Hepatic stellate cell (primary cell): ENCODE measurements around the gene MSLN.
"Not testable (repeated sequence)": the region's sequence is repeated elsewhere in the genome, so short reads cannot be mapped to it uniquely, and the experiment has no call there.

ENCODE experiments used
- DNase-seq: peaks from one replicate; pipeline ENCODE4 v3.0.0; 2011; ENCODE audit warnings: low spot score

Gene MSLN

DNA sequence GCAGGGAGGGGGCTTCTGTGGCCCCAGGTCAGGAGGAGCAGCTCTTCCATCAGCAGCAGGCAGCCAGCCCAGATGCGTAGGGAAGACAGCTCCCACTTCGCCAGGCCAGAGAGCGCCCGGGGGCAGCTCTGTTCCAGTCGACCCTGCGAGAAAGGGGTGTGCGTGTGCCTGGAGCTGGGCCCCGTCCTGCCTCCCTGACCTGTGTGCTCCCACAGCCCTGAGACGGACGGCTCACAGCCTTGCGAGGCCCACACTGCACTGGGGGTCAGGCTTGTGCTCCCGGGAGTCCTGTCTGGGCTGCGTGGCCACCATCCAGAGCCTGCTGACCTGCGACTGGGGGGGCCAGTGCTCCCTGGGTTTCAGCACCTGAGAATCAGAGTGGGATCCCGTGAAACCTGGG is 469 bp upstream of the MSLN start:
- DNase-seq, result no peak

DNA sequence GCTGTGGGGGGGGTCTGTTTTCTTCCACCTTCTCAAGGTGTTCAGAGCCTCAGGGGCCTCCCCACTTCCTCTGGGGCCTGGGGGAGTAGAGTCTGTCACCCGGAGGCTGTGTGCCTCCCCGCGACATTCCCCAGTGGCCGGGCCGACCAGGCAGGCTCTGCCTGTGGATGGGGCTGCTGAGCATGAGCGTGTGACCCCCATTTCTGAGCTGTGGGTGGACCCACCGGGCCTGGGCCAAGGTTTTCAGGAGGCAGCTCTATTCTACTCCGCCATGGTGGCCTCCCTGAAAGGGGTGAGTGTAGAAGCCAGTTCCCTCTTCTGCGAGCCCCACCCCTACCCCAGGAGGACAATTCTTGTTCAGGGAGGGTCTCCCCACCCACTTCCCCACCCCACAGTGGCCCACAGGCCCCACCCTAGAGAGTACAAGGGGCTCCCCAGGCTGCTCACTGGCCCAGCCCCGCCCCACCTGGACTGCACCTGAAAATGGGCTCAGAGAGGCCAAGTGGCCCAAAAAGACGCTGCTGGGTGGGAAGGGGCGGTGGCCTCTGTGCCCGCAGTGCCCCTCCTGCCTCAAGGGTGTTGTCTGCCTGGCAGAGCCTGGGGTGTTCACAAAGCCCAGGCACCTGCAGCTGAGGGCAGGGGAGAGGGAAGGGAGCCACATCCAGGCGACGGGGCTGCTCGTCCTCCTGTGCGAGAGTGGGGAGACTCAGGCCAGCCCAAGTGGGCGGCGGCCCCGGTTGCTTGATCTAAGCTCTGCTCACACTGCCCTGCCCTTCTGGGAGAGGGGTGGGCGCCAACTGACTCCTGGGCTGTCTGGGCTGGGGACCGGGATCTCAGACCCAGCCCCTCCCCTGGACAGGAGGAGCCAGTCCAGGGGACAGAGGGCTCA is 1.3 kb downstream of the MSLN start:
- no peak for DNase-seq

DNA sequence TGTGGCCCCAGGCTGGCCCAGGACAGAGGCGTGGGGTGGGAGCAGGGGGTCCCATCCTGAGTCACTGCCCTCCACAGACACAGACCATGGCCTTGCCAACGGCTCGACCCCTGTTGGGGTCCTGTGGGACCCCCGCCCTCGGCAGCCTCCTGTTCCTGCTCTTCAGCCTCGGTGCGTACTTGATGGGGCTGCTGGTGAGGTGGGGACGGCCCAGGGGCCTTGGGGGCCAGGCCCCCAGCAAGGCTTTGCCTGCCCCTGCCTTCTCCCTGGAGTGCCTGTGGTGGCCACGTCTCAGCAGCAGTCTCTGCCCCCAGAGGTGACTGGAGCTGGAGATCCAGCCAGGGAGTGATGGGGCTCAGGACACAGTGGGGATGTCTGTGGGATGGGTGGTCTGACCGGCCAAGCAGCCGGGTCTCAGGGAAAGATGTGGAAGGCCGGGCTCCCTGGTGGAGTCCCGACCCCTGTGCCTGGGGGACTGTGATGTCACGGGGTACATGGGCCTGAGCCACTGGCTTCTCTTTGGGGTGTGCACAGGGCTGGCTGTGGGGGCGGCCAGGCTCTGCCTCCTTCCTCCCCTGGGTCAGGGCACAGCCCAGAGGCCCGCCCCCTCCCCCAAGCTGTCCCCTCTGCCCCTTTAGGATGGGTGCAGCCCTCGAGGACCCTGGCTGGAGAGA is 2.2 kb downstream of the MSLN start:
- DNase-seq, result no peak

DNA sequence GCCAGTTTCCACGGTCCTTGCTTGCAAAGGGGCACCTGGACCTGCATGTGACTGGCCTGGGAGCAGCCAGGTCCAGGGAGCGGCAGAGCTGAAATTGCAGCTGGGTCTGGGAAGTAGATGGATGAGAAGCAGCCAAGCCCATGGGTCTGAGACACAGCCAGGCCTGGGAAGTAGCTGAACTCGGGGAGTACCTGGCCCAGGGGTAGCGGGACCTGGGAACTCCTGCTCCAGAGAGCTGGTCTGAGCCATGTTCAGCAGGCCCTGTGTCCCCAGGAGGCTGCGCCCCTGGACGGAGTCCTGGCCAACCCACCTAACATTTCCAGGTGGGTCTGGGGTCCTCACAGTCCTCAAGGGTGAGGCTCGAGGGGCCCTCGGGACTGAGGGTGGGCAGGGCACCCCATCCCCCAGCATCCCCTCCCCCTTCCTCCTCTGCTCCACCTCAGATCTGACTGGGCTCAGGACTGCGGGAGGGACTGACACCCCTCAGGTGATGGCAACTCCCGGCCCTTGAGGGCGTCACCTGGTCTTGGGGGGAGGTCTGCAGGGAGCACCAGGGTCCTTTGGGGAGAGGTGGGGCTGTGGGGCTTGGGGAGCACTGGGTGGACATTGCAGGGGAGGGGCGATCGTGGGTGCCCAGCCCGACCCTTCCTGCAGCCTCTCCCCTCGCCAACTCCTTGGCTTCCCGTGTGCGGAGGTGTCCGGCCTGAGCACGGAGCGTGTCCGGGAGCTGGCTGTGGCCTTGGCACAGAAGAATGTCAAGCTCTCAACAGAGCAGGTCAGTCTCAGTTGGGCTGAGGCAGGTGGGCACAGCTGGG is 3.0 kb downstream of the MSLN start:
- DNase-seq, result no peak

DNA sequence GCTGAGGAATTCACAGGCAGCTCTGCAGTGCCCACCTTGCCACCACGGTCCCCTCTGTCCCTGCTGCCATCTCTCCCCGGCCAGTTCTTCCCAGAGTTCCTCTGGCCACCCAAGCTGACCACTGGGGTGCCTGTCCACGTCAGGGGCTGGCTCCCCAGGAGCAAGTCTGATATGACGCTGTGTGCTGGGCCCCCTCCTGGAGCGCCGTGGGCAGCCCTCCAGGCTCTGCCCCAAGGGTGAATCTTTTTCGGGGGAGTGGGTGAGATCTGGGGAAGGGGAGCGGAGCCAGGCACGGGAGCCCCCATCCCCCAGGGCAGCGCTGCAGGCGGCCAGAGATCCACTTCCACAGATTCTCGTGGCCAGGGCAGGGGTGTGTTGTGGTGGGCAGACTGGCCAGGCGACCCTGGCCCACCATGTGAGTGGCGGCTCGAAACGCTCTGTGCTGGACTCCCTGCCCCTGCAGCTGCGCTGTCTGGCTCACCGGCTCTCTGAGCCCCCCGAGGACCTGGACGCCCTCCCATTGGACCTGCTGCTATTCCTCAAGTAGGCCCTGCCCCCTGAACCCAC is 3.7 kb downstream of the MSLN start:
- DNase-seq, result no peak

DNA sequence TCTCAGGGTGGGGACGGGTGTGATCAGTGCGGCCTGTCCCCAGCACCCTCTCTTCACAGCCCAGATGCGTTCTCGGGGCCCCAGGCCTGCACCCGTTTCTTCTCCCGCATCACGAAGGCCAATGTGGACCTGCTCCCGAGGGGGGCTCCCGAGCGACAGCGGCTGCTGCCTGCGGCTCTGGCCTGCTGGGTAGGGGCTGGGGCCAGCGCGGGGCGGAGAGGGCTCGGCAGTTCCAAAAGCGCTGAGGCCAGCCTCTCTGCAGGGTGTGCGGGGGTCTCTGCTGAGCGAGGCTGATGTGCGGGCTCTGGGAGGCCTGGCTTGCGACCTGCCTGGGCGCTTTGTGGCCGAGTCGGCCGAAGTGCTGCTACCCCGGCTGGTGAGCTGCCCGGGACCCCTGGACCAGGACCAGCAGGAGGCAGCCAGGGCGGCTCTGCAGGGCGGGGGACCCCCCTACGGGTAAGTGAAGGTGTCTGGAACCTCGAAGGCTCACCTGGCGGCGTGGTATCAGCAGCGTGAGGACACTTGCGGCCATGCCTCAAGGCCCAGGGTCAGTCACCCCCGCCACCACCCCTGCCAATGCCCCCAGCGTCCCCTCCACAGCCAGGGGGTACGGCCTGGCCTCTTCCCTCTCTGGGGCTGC is 4.4 kb downstream of the MSLN start:
- DNase-seq, result no peak

DNA sequence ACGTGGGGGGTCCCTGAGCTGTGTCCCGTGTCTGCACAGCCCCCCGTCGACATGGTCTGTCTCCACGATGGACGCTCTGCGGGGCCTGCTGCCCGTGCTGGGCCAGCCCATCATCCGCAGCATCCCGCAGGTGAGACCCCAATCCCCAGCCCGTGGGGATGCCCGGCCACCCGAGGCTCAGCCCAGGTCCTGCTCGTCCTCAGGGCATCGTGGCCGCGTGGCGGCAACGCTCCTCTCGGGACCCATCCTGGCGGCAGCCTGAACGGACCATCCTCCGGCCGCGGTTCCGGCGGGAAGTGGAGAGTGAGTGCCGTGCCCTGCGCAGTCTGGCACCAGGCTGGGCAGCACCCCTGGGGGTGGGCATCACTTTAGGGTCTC is 4.9 kb downstream of the MSLN start:
- DNase-seq, result no peak

DNA sequence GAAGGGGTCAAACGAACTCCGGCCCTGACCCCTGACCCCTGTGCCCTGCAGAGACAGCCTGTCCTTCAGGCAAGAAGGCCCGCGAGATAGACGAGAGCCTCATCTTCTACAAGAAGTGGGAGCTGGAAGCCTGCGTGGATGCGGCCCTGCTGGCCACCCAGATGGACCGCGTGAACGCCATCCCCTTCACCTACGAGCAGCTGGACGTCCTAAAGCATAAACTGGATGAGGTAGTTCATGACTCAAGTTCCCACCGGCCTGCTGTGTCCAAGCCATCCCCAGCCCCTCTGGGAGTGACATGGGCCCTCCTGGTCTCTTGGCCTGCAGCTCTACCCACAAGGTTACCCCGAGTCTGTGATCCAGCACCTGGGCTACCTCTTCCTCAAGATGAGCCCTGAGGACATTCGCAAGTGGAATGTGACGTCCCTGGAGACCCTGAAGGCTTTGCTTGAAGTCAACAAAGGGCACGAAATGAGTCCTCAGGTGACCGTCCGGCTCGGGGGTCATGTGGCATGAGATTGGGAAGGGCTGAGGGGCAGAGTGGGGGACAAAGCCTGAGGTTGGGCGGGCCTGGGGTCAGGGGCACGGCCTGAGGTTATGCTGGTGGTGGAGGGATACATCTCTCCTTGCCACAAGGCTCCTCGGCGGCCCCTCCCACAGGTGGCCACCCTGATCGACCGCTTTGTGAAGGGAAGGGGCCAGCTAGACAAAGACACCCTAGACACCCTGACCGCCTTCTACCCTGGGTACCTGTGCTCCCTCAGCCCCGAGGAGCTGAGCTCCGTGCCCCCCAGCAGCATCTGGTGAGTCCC is 5.7 kb downstream of the MSLN start:
- no peak for DNase-seq

DNA sequence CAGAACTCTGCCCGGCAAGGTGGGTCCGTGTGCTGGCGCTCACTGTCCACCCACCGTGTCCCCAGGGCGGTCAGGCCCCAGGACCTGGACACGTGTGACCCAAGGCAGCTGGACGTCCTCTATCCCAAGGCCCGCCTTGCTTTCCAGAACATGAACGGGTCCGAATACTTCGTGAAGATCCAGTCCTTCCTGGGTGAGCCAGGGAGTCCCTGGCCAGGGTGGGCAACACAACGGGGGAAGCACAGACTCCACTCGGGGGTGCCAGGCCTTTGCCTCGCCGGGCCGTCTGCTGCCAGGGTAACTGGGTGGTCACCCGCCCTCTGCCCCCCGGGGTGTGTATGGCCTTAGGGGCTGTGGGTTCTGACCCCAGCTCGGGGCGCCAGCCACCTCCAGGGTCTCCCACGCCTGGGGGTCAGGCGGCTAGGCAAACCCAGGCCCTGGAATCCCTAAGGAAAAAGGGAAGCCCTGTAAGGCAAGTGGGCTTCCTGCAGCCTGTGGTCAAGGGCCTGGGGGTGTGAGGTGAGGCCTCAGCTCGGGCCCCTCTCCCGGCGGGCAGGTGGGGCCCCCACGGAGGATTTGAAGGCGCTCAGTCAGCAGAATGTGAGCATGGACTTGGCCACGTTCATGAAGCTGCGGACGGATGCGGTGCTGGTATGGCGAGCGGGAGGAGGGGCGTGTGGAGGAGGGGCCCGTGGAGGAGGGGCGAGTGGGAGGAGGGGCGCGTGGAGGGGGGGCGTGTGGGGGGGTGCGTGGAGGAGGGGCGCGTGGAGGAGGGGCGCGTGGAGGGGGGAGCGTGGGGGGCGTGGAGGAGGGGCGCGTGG is 6.5 kb downstream of the MSLN start:
- no peak for DNase-seq

DNA sequence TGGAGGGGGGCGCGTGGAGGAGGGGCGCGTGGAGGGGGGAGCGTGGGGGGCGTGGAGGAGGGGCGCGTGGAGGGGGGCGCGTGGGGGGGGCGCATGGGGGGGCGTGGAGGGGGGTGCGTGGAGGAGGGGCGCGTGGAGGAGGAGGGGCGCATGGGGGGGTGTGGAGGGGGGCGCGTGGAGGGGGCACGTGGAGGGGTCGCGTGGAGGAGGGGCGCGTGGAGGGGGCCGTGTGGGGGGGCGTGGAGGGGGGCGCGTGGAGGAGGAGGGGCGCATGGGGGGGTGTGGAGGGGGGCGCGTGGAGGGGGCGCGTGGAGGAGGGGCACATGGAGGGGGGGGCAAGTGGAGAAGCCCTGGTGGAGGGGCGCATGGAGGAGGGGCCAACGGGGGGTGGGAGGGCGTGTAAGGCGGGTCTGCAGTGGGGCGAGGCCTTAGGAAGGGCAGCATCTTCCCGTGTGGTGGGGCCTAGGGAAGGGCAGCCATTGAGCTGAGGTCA is 7.3 kb downstream of the MSLN start:
- DNase-seq, result no peak

DNA sequence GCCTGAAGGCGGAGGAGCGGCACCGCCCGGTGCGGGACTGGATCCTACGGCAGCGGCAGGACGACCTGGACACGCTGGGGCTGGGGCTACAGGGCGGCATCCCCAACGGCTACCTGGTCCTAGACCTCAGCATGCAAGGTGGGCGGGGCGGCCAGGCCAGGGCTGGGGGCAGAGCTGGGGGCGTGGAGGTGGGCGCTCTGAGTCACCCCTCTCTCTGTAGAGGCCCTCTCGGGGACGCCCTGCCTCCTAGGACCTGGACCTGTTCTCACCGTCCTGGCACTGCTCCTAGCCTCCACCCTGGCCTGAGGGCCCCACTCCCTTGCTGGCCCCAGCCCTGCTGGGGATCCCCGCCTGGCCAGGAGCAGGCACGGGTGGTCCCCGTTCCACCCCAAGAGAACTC is 7.9 kb downstream of the MSLN start:
- DNase-seq, result no peak

DNA sequence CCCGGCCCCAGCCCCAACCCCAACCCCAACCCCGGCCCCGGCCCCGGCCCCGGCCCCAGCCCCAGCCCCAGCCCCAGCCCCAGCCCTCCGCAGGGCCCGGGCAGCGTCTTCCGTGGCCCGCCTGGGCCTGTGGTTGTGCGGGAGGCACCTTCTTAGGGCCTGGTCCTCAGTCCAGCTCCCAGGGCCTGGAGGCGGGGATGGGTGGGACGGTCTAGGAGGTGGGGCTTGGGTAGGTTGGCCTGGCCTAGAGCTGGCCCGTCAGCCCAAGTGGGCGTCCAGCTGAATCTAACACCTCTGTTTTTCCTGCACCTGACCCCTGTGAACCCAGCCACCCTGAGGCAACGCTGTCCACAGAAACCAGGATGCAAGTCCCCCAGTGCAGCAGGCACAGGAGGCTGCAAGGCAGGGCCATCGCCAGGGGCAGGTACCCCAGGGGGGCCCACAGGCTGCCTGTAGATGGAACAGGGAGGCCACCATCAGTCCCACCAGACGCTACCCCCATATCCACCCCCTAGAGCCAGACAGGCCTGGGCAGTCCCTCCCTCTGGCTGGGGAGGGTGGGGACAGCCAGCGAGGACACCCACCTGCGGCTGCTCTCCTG is 8.8 kb downstream of the MSLN start:
- no peak for DNase-seq

DNA sequence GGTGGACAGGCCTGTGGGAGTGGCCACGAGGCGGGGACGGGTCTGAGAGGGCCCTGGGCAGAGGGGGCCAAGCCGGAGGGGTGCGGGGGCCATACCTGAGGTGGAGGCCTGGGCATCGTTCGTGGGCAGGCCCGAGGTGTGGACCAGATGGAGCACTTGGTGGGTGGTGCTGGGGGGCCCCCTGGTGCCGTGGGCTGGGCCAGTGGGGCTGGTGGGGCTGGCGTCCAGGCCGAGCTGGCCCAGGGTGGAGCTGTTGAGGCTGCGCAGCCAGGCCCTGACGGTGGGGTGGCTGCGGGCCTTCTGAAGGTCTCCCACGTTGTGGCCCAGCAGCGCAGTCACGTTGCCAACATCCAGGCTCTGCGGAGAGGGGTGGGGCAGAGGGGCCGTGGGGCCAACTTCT is 9.4 kb downstream of the MSLN start:
- no peak for DNase-seq

DNA sequence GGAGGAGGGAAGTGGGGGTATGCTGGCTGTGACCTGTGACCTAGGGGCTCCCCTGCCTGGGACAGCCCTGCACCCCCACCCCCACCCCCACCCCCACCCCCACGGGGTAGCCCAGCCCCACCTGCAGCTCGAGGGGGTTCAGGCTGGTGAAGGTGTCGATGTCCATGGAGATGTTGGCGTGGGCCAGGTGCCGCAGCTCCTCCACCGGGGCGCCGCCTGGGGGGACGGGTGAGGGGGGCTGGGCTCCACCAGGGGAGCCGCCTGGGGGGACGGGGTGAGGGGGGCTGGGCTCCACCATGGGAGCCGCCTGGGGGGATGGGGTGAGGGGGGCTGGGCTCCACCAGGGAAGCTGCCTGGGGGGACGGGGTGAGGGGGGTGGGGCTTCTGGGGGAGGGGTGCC is 9.9 kb downstream of the MSLN start:
- DNase-seq, result no peak

DNA sequence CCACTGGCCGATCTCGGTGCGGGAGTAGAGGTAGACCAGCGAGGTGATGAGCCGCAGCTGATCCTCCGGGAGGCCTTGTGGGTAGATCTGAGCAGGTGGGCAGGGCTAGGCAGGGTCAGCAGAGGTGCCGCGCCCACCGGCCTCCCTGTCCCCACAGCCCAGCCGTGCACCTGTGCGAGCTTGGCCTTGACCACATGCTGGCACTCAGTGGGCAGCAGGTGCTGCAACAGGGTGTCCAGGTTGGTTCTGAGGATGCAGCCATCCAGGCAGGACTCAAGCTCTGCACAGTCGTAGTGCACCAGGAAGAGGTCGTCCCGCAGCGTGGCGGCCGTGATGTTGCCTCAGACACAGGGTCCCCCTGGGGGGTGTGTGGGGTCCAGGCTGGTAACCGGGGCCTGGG is 12.4 kb downstream of the MSLN start:
- DNase-seq, result no peak

DNA sequence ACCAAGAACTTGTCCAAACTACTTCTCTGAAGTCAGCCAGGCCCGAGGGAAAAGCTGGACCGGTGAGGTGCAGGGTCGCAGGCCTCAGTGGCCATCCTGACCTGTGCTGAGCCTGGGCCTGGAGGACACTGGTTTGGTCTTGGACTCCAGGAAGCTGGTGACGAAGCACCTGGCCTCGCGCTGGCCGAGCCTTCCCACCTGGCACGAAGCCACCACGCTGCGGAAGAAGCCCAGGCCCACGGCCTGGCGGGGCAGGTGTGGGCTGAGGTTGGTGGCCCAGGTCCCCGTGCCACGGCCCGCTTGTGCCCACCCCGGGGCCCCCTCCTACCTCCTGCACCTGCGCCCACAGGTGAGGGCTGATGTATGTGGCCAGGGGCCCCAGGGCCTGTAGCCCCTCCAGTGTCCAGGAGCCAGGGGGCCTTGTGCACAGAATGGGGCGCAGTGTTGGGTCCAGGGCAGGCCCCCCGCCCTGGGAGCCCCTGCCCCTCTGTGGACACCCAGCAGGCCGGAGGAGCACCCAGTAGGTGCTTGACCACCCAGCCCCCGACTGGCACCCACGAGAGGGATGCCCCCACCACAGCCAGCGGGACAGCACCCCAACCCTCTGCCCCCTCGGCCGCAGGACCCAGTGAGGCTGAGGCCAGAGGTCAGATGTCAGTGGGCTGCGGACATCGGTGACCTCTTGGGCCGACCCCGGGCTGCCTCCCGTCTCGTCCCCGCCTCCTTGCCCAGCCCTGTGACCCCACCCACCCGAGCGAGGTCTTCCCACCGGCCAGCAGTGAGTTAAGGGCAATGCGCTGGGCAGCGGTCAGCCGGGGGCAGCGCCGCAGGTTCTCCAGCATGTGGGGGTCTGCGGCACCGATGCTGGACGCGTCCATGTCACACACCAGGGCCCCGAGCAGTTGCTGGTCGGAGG is 13.8 kb downstream of the MSLN start:
- no peak for DNase-seq

DNA sequence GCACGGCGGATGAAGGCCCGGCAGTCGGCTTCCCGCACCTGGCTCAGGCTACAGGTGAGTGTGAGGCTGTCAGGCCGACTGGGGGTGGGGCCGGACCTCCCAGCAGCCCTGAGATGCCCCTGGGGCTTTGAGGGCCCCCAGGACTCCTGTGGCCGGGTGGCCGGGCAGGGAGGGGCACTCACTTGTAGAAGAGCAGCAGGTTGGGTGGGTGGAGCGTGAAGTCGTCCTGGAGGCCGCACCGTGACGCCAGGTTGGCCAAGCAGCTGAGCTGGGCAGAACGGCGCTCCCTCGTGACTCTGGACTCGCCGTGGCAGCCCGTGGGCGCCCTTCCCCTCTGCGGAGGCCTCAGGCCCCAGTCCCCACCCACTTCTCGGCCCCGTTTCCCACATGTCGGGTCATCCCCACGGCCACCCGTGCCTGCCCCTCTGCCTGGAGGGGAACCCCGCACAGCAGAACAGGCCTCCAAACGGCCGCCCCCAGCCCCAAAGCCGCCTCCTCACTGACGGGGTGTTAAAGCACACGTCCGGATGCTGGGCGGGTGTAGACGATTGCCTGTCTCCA is 14.8 kb downstream of the MSLN start:
- no peak for DNase-seq

DNA sequence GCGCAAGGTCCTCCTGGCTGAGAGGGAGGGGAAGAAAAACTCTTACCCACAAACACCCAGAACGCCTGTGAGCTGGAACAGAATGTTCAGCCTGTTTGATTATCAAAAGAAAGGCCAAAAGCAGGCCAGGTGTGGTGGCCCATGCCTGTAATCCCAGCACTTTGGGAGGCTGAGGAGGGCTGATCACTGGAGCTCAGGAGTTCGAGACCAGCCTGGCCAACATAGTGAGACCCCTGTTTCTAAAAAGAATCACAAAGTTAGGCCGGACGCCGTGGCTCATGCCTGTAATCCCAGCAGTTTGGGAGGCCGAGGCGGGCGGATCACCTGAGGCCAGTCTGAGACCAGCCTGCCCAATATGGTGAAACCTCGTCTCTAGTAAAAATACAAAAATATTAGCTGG is 15.8 kb downstream of the MSLN start:
- not testable (repeated sequence) for DNase-seq
